GM10266 (cell line): ENCODE data around the gene EPN2.

Experiments
- DNase-seq: peaks from one replicate; pipeline ENCODE4 v3.0.0; 2012; ENCODE audit errors: extremely low spot score
- CTCF ChIP-seq: IDR thresholded peaks from 2 replicates; pipeline ENCODE4 v1.5.1; 2012; ENCODE audit warnings: mild to moderate bottlenecking, low read depth; ENCODE audit not compliant: control insufficient read depth, insufficient read depth; ENCODE audit errors: missing control alignments

Gene EPN2

GRCh38 chr17:19244781-19245180 is 7.6 kb downstream of the EPN2 start:
- no peak for DNase-seq

GRCh38 chr17:19247473-19247872 is 10.3 kb downstream of the EPN2 start:
- TF ChIP-seq CTCF, result no peak
- DNase-seq, result no peak

More at GRCh38 chr17:19244781-19245180, 7.6 kb downstream of the EPN2 start:
- no peak for TF ChIP-seq CTCF

- no peak for TF ChIP-seq CTCF
- no peak for DNase-seq
These were observed 11.2 kb downstream of the EPN2 start for GRCh38 chr17:19248151-19248927.

- DNase-seq, result no peak
- TF ChIP-seq CTCF, result no peak
These were observed 11.9 kb downstream of the EPN2 start for GRCh38 chr17:19248928-19249574.

- DNase-seq, result no peak
- no peak for TF ChIP-seq CTCF
These were observed 12.5 kb downstream of the EPN2 start for GRCh38 chr17:19249681-19250080.

- no peak for DNase-seq
- no peak for TF ChIP-seq CTCF
These were observed 13.4 kb downstream of the EPN2 start for GRCh38 chr17:19250421-19251173.
